Spleen (tissue), 11 donors: Measurements from ENCODE around the gene GPHN. TPM values are rescaled to one million over a fixed set of nuclear protein-coding genes. Genes with fewer than 3 reads are reported as not detected.

ENCODE experiments used
- DNase-seq: peaks from one replicate; pipeline ENCODE4 v3.0.0-alpha.2; 2020
- H3K27ac ChIP-seq, 8 donors: fragments of 200-600 bp; sonication (generic) in 7 of 8; 1 replicate in 4 of 8; 2 replicates in 4 of 8; pipeline versions ENCODE4 v1.5.0 to v1.8.0; 2016 to 2021; ENCODE audit warnings: inconsistent platforms in 4 of 8, mild to moderate bottlenecking in 4 of 8, moderate library complexity in 1 of 8
- H3K27me3 ChIP-seq, 7 donors: fragments of 200-600 bp; sonication (generic) in 6 of 7; replicated peaks in 1 of 7; 1 replicate in 4 of 7; 2 replicates in 3 of 7; pipeline versions ENCODE4 v1.5.0 to v1.8.0; 2016 to 2021; ENCODE audit warnings: inconsistent platforms in 3 of 7, mild to moderate bottlenecking in 1 of 7
- H3K36me3 ChIP-seq, 6 donors: fragments of 200-600 bp; sonication (generic) in 5 of 6; 1 replicate in 4 of 6; 2 replicates in 2 of 6; pipeline versions ENCODE4 v1.5.0 to v1.8.0; 2016 to 2021; ENCODE audit warnings: inconsistent platforms in 2 of 6
- H3K4me1 ChIP-seq, 6 donors: fragments of 200-600 bp; sonication (generic) in 5 of 6; 1 replicate in 3 of 6; 2 replicates in 3 of 6; pipeline versions ENCODE4 v1.5.0 to v1.8.0; 2016 to 2021; ENCODE audit warnings: inconsistent platforms in 3 of 6
- H3K4me3 ChIP-seq, 8 donors: fragments of 200-600 bp; sonication (generic) in 7 of 8; 1 replicate in 4 of 8; 2 replicates in 4 of 8; pipeline versions ENCODE4 v1.5.0 to v1.8.0; 2016 to 2021; ENCODE audit warnings: inconsistent platforms in 4 of 8, mild to moderate bottlenecking in 4 of 8, moderate library complexity in 2 of 8
- H3K9me3 ChIP-seq, 8 donors: fragments of 200-600 bp; sonication (generic) in 7 of 8; 1 replicate in 4 of 8; 2 replicates in 4 of 8; pipeline versions ENCODE4 v1.5.0 to v1.8.0; 2016 to 2021; ENCODE audit warnings: inconsistent platforms in 4 of 8
- POLR2A ChIP-seq, 3 donors: fragments of 450-650 bp; IDR thresholded peaks; one replicate each; pipeline ENCODE4 v1.5.1; 2017; ENCODE audit warnings: antibody characterized with exemption in 3 of 3, mild to moderate bottlenecking in 1 of 3
- POLR2AphosphoS5 ChIP-seq, 3 donors: sonication (generic); formaldehyde crosslinking; IDR thresholded peaks; one replicate each; pipeline ENCODE4 v1.5.1; 2017; ENCODE audit warnings: antibody characterized with exemption in 3 of 3
- WGBS, 5 donors: extraction: QIAGEN DNeasy Blood & Tissue Kit in 3 of 5; methylation state at CpG; one replicate each; pipeline versions ENCODE4 v1.1.5 to v1.1.7; 2013 to 2018; 5-methylcytosine and 5-hydroxymethylcytosine counted together
- intact Hi-C: fragments of 100-400 bp; cut with DNase I; formaldehyde crosslinking; loops from one replicate; pipeline ENCODE4 v1.15.0; 2023; ENCODE audit warnings: low total_unique reads
- polyA plus RNA-seq, 3 donors: library from polyadenylated mRNA; stranded (reverse); fragments of 200-250 nt; gene quantifications; one replicate each; pipeline ENCODE4 v1.2.1, GENCODE V29; 2013
- total RNA-seq, 7 donors: library from RNA; depleted of rRNA in 3 of 7; stranded (reverse); fragments of >200 nt in 3 of 7; fragmentation: NEBNext Ultra II Directional in 4 of 7; extraction: Animal tissue kit (Norgen Biotek cat#: 25700) in 4 of 7; gene quantifications; one replicate each; pipeline versions ENCODE4 v1.1.0 to v1.2.1, GENCODE V29; 2016 to 2021
- TF ChIP-seq, protein P1 (sequence below), 11 experiments: fragments of 200-600 bp in 7 of 11; fragments of 450-650 bp in 4 of 11; sonication (generic) in 4 of 11; IDR thresholded peaks in 8 of 11; conservative IDR thresholded peaks in 3 of 11; 1 replicate in 7 of 11; 2 replicates in 4 of 11; pipeline versions ENCODE4 v1.4.0 to v1.8.0; 2016 to 2021; ENCODE audit warnings: antibody characterized with exemption in 11 of 11, inconsistent platforms in 4 of 11, mild to moderate bottlenecking in 1 of 11
- donor health status: healthy with polysubstance abuse.
- donor health status: DM: no; HTN: no; CAD: no; lungs with moderate emphysema.
- donor health status: DM: no; HTN: no; CAD: no.
- donor health status: Bipolar disorder and iron deficiency.
- donor health status: healthy.
- donor health status: DM: no; HTN: no; CAD: no.
- donor health status: DM: yes; HTN: yes; CAD: no.

The GPHN gene
- total and polyA plus RNA-seq, 10 donors: 9.0 to 26.9 (median 15.7) TPM

DNA sequence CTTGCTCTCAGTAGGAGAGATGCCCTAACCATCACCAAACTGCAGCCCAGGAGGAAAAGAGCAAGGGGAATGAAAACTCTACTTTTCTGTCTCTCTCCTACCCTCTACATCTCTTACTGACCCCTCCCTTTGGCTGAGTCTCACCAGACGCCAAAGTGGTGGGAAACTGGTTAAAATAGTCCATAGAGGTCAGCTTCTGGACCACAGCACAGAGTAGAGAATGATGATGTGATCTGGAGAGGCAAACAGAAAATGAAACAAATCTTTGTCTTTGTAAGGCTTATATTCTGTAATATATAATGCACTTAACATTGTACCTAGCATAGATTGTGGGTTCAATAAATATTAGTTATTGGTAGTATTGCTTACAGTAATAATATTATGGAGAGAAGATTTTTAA, 600.3 kb downstream of the GPHN start:
- TF ChIP-seq POLR2A (IDR thresholded peaks at IDR 0.05): no peak
- WGBS, 5 donors: 77 to 89% (median 85%) methylated on average over 1 of the region's 1 CpG
- intact Hi-C loops: no loop called here
- Histone ChIP-seq H3K27ac (no peak overlapping the region), H3K4me3 (no peak overlapping the region), H3K36me3 (peaks cover 0 to 31% (median 0%) of the 10 kb centered on the region in 6 donors), H3K4me1 (no peaks in the 10 kb centered on the region), H3K27me3 (no peaks in the 10 kb centered on the region), H3K9me3 (peaks cover 0 to 41% (median 36%) of the 10 kb centered on the region in 8 donors)
- no peak for DNase-seq

DNA sequence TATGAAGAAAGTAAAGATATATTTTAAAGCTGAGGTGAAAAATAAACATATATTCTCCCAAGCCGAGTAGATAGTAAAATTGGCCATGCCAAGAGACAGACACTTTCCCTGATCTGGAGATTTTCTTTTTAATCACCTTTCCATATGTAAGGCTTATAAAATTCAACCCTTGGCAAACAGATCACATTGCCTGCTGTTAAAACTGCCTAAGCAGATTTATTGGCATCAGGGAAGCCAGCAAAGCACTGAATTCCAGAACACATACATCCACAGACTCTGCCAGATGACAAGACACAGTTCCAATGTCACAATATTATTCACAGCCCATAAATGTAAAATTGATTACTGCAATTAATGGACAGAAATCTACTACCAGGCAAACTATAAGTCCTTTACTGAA, 603.1 kb downstream of the GPHN start:
- H3K4me3 ChIP-seq: no peak overlapping the region
- H3K9me3 ChIP-seq: peaks cover 0 to 14% (median 9%) of the 10 kb centered on the region in 8 donors
- H3K4me1 ChIP-seq: no peaks in the 10 kb centered on the region
- no peaks in the 10 kb centered on the region for H3K27me3 ChIP-seq
- peaks cover 0 to 18% (median 0%) of the 10 kb centered on the region in 6 donors for H3K36me3 ChIP-seq
- no peak for DNase-seq
- intact Hi-C loops: loop anchor here (10.0 kb wide), 1 partner anchor 616 kb away; no protein-coding TSS in a partner anchor
- 90 to 100% (median 94%) methylated on average over 1 of the region's 1 CpG for WGBS, 5 donors
- TF ChIP-seq POLR2AphosphoS5 (IDR thresholded peaks at IDR 0.05): no peak
- TF ChIP-seq POLR2A (IDR thresholded peaks at IDR 0.05): no peak
- TF ChIP-seq, protein P1, sequence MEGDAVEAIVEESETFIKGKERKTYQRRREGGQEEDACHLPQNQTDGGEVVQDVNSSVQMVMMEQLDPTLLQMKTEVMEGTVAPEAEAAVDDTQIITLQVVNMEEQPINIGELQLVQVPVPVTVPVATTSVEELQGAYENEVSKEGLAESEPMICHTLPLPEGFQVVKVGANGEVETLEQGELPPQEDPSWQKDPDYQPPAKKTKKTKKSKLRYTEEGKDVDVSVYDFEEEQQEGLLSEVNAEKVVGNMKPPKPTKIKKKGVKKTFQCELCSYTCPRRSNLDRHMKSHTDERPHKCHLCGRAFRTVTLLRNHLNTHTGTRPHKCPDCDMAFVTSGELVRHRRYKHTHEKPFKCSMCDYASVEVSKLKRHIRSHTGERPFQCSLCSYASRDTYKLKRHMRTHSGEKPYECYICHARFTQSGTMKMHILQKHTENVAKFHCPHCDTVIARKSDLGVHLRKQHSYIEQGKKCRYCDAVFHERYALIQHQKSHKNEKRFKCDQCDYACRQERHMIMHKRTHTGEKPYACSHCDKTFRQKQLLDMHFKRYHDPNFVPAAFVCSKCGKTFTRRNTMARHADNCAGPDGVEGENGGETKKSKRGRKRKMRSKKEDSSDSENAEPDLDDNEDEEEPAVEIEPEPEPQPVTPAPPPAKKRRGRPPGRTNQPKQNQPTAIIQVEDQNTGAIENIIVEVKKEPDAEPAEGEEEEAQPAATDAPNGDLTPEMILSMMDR (IDR thresholded peaks at IDR 0.05 in 8 of 11, conservative IDR thresholded peaks at IDR 0.05 in 3 of 11): no peak
- no peak overlapping the region for H3K27ac ChIP-seq

DNA sequence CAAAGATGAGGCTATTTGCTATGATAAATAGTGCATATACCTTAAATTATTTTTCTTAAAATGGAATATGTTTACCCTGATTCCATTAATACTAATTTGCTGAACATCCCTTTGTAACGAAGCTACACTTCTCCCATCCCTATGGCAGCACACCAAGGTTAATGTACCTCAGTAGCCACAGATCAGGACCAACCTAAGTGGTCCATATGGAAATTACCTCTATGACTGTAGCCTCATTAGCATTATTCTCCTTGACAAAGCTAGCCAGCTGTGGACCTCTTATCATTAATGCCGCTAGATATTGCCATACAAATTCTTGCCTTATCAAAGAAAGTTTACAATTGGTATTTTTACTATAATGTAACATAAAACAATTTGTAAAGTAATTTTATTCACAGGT, 604.4 kb downstream of the GPHN start:
- Histone ChIP-seq H3K27ac (no peak overlapping the region), H3K36me3 (peaks cover 0 to 18% (median 0%) of the 10 kb centered on the region in 6 donors), H3K27me3 (no peaks in the 10 kb centered on the region), H3K9me3 (peaks cover 0 to under 1% (median 0%) of the 10 kb centered on the region in 8 donors), H3K4me3 (no peak overlapping the region), H3K4me1 (no peaks in the 10 kb centered on the region)
- 74 to 99% (median 94%) methylated on average over 2 of the region's 2 CpGs for WGBS, 5 donors
- TF ChIP-seq POLR2A (IDR thresholded peaks at IDR 0.05) (no peak), POLR2AphosphoS5 (IDR thresholded peaks at IDR 0.05) (no peak)
- TF ChIP-seq, protein P1 (IDR thresholded peaks at IDR 0.05 in 8 of 11, conservative IDR thresholded peaks at IDR 0.05 in 3 of 11): no peak
- intact Hi-C loops: loop anchor here (10.0 kb wide), 1 partner anchor 618 kb away; no protein-coding TSS in a partner anchor
- DNase-seq: no peak

DNA sequence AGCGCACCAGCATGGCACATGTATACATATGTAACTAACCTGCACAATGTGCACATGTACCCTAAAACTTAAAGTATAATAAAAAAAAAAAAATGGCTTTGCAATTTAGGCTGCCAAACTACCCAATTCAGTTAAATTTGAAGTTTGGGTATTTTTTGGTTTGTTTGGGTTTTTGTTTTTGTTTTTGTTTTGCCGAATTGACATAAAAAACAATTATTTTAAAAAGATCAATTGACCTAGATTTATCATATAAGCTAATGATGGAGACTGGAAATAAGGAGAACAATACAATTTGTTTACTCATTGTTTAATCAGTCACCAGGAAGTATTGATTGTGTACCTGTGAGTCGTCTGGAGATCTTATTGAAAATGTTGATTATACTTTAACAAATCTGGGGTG, 619.2 kb downstream of the GPHN start:
- WGBS, 5 donors: 86 to 98% (median 90%) methylated on average over 3 of the region's 3 CpGs
- Histone ChIP-seq H3K27ac (no peak overlapping the region), H3K9me3 (peaks cover 0 to 3% (median 0%) of the 10 kb centered on the region in 8 donors), H3K36me3 (peaks cover 0 to 33% (median 5%) of the 10 kb centered on the region in 6 donors), H3K4me1 (no peaks in the 10 kb centered on the region), H3K27me3 (no peaks in the 10 kb centered on the region), H3K4me3 (no peak overlapping the region)
- intact Hi-C loops: no loop called here
- no peak for DNase-seq
- TF ChIP-seq, protein P1 (IDR thresholded peaks at IDR 0.05 in 8 of 11, conservative IDR thresholded peaks at IDR 0.05 in 3 of 11): no peak
- TF ChIP-seq POLR2AphosphoS5 (IDR thresholded peaks at IDR 0.05) (no peak), POLR2A (IDR thresholded peaks at IDR 0.05) (no peak)
